ENCODE data around the gene VAV3.

Gene VAV3

DNA sequence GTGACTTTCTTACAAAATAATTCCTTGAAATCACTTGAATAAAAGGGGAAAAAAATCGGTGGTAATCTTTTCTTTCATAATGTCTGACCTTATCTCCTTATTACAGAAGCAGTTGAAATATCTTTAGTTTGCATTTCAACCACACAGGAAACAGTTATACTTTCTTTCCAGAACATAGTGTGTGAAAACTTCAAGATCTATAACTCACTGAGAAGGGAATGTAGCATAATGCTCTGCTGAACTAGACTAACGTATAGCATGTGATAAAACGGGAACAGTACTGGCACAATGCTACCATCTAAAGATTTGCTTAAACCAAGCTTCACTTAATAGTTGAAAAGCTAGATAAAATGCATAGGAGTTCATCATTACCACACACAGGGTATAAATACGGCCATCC is 45.0 kb downstream of the VAV3 start:
- TF ChIP-seq CTCF (IDR thresholded peaks at IDR 0.05; ENCODE audit: low read depth, low read length): no peak
- H3K4me3 ChIP-seq (replicated peaks in 1 of 2; ENCODE audit: low read depth in 2 of 2, low read length in 2 of 2): no peak overlapping the region
- no peak for DNase-seq (ENCODE audit: low read depth in 2 of 2)

DNA sequence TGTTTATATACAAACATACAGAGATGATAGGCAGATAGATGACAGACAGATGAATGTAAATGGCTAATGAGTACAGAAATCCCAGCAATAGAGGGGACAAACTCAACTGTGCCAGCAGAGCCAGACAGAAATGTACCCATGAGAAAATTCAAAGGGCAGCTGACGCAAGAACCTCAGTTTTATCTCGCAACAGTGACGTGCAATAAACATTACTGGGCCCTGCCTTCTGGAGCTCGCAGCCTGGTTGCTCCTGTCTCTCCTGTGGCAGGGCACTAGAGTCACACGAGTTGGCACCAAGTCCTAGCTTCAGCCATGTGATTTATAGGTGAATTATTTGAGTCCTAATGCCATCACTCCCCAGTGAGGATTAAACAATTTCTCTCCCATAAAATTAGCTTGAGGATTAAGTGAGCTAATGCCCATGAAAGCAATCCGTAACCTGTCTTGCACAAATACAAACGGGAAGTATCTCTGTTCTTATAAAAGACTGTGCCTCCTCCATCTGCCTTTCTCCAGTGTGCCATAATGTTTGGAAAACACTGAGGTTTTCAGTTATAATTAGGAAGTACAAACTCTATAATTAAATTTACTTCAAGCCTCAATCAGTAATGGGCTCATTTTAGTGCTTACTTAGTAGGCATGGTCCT is 50.7 kb downstream of the VAV3 start:
- no peak for TF ChIP-seq CTCF (IDR thresholded peaks at IDR 0.05; ENCODE audit: low read depth, low read length)
- no peak overlapping the region for H3K4me3 ChIP-seq (replicated peaks in 1 of 2; ENCODE audit: low read depth in 2 of 2, low read length in 2 of 2)
- no peak for DNase-seq (ENCODE audit: low read depth in 2 of 2)

DNA sequence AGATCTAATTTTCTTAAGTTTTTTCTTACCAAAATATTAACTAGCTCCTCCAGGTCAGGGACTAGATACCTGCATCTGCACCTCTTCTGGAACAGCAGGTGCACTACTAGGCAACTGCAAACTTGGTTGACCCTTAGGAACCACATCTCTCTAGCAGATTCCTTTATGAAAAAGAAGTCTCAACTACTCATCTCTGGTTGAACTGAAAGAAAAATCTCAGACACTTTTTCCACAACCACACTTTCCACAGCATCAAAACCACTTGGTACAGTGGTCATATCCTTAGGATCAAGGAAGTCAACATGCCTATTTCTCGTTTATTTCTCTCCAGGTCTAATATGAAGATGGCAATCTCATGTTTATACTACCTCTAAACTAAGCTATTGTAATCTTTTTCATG is 52.3 kb downstream of the VAV3 start:
- no peak for TF ChIP-seq CTCF (IDR thresholded peaks at IDR 0.05; ENCODE audit: low read depth, low read length)
- no peak overlapping the region for H3K4me3 ChIP-seq (replicated peaks in 1 of 2; ENCODE audit: low read depth in 2 of 2, low read length in 2 of 2)
- DNase-seq (ENCODE audit: low read depth in 2 of 2): no peak

- no peak for DNase-seq (ENCODE audit: low read depth in 2 of 2)
- no peak overlapping the region for H3K4me3 ChIP-seq (replicated peaks in 1 of 2; ENCODE audit: low read depth in 2 of 2, low read length in 2 of 2)
- no peak for TF ChIP-seq CTCF (IDR thresholded peaks at IDR 0.05; ENCODE audit: low read depth, low read length)
Measured at GRCh38 chr1:107900090-107900945, 64.7 kb downstream of the VAV3 start.

GRCh38 chr1:107899655-107900054 is 65.3 kb downstream of the VAV3 start:
- H3K4me3 ChIP-seq (replicated peaks in 1 of 2; ENCODE audit: low read depth in 2 of 2, low read length in 2 of 2): no peak overlapping the region
- no peak for DNase-seq (ENCODE audit: low read depth in 2 of 2)
- TF ChIP-seq CTCF (IDR thresholded peaks at IDR 0.05; ENCODE audit: low read depth, low read length): no peak

GRCh38 chr1:107897438-107898345 is 67.3 kb downstream of the VAV3 start:
- no peak for DNase-seq (ENCODE audit: low read depth in 2 of 2)
- no peak overlapping the region for H3K4me3 ChIP-seq (replicated peaks in 1 of 2; ENCODE audit: low read depth in 2 of 2, low read length in 2 of 2)
- no peak for TF ChIP-seq CTCF (IDR thresholded peaks at IDR 0.05; ENCODE audit: low read depth, low read length)
